Neural cell (in vitro differentiated cells): ENCODE data around the gene MED27. TPM values are rescaled to one million over a fixed set of nuclear protein-coding genes. Genes with fewer than 3 reads are reported as not detected.

ENCODE experiments used
- H2AFZ ChIP-seq: fragments of 200-600, 300-800 bp; sonication (generic), shearing (Covaris generic); 2 replicates; pipeline ENCODE4 v1.6.0; 2014; ENCODE audit warnings: low read depth, mild to moderate bottlenecking, antibody characterized with exemption, low read length, moderate library complexity
- H3F3A ChIP-seq: fragments of 200-600 bp; shearing (Covaris generic); 2 replicates; pipeline ENCODE4 v1.6.1; 2016; ENCODE audit warnings: mild to moderate bottlenecking, moderate library complexity, mixed read lengths, antibody characterized with exemption, low read length; ENCODE audit not compliant: insufficient read depth, poor library complexity, severe bottlenecking
- H3K27ac ChIP-seq: fragments of 200-600, 300-800 bp; sonication (generic), shearing (Covaris generic); 2 replicates; pipeline ENCODE4 v1.5.1; 2014; ENCODE audit warnings: mild to moderate bottlenecking, low read length, moderate library complexity
- H3K27me3 ChIP-seq: fragments of 300-800, 200-600 bp; sonication (generic), shearing (Covaris generic); 2 replicates; pipeline ENCODE4 v1.6.0; 2014; ENCODE audit warnings: mild to moderate bottlenecking, low read depth, low read length, moderate library complexity; ENCODE audit not compliant: insufficient read depth
- H3K36me3 ChIP-seq: fragments of 300-800, 200-600 bp; sonication (generic), shearing (Covaris generic); 2 replicates; pipeline ENCODE4 v1.5.1; 2014; ENCODE audit warnings: mild to moderate bottlenecking, antibody characterized with exemption, low read length, moderate library complexity; ENCODE audit not compliant: insufficient read depth
- H3K4me2 ChIP-seq: fragments of 300-800, 200-600 bp; sonication (generic), shearing (Covaris generic); 2 replicates; pipeline ENCODE4 v1.6.0; 2014; ENCODE audit warnings: mild to moderate bottlenecking, low read length
- H3K4me3 ChIP-seq: fragments of 300-800, 200-600 bp; sonication (generic), shearing (Covaris generic); 2 replicates; pipeline ENCODE4 v1.5.1; 2014; ENCODE audit warnings: mild to moderate bottlenecking, low read length, moderate library complexity
- H3K79me2 ChIP-seq: fragments of 200-600 bp; shearing (Covaris generic); replicated peaks from 2 replicates; pipeline ENCODE4 v1.6.0; 2014; ENCODE audit warnings: mild to moderate bottlenecking, low read length, moderate library complexity; ENCODE audit not compliant: insufficient read depth
- H3K9ac ChIP-seq: fragments of 300-800, 200-600 bp; sonication (generic), shearing (Covaris generic); 2 replicates; pipeline ENCODE4 v1.6.1; 2016; ENCODE audit warnings: mild to moderate bottlenecking, low read length, mixed read lengths
- H3K9me2 ChIP-seq: fragments of 200-600 bp; shearing (Covaris generic); 2 replicates; pipeline ENCODE4 v1.6.1; 2016; ENCODE audit warnings: mild to moderate bottlenecking, low read length, mixed read lengths; ENCODE audit not compliant: insufficient read depth
- H3K9me3 ChIP-seq: fragments of 200-600, 300-800 bp; sonication (generic), shearing (Covaris generic); 2 replicates; pipeline ENCODE4 v1.6.1; 2016; ENCODE audit warnings: mild to moderate bottlenecking, mixed run types, low read length, moderate library complexity, mixed read lengths
- H4K20me1 ChIP-seq: fragments of 200-600 bp; shearing (Covaris generic); 2 replicates; pipeline ENCODE4 v1.6.1; 2016; ENCODE audit warnings: mild to moderate bottlenecking, mixed run types; ENCODE audit not compliant: insufficient read depth
- EP300 ChIP-seq: fragments of 450-650 bp; conservative IDR thresholded peaks from 2 replicates; pipeline ENCODE4 v1.6.1; 2014; ENCODE audit warnings: antibody characterized with exemption, mild to moderate bottlenecking, moderate library complexity; ENCODE audit not compliant: poor library complexity, severe bottlenecking
- EZH2 ChIP-seq: fragments of 200-600, 300-800 bp; shearing (Covaris generic), sonication (generic); IDR thresholded peaks from 2 replicates; pipeline ENCODE4 v1.6.1; 2014; ENCODE audit warnings: antibody characterized with exemption, low read length, borderline replicate concordance, mild to moderate bottlenecking; ENCODE audit not compliant: insufficient read depth, poor library complexity, severe bottlenecking
- MXI1 ChIP-seq: fragments of 450-650 bp; conservative IDR thresholded peaks from 2 replicates; pipeline ENCODE4 v1.6.1; 2014; ENCODE audit warnings: antibody characterized with exemption, mild to moderate bottlenecking; ENCODE audit not compliant: poor library complexity, severe bottlenecking
- POLR2AphosphoS5 ChIP-seq: IDR thresholded peaks from 2 replicates; pipeline ENCODE4 v1.6.1; 2012
- RAD21 ChIP-seq: fragments of 450-650 bp; conservative IDR thresholded peaks from 2 replicates; pipeline ENCODE4 v1.6.1; 2014; ENCODE audit warnings: antibody characterized with exemption, mild to moderate bottlenecking, moderate library complexity
- SMC3 ChIP-seq: fragments of 450-650 bp; conservative IDR thresholded peaks from 2 replicates; pipeline ENCODE4 v1.6.1; 2014; ENCODE audit warnings: antibody characterized with exemption, mild to moderate bottlenecking, moderate library complexity; ENCODE audit not compliant: poor library complexity
- TAF1 ChIP-seq: IDR thresholded peaks from 2 replicates; pipeline ENCODE4 v1.6.1; 2012; ENCODE audit warnings: low read depth
- polyA plus RNA-seq: library from polyadenylated mRNA; depleted of rRNA; stranded (reverse); fragments of >200 nt; gene quantifications from 2 replicates; pipeline ENCODE4 v1.2.3, GENCODE V29; 2014
- TF ChIP-seq, protein P1 (sequence below): fragments of 450-650 bp; IDR thresholded peaks from 2 replicates; pipeline ENCODE4 v1.5.1; 2014; ENCODE audit warnings: antibody characterized with exemption, mild to moderate bottlenecking, moderate library complexity; ENCODE audit not compliant: poor library complexity, severe bottlenecking
- TF ChIP-seq, protein P2 (sequence below): IDR thresholded peaks from 2 replicates; pipeline ENCODE4 v1.6.1; 2012; ENCODE audit warnings: borderline replicate concordance

MED27 gene
- polyA plus RNA-seq, 1 donor from 2014 or later, result 7.5 TPM

DNA sequence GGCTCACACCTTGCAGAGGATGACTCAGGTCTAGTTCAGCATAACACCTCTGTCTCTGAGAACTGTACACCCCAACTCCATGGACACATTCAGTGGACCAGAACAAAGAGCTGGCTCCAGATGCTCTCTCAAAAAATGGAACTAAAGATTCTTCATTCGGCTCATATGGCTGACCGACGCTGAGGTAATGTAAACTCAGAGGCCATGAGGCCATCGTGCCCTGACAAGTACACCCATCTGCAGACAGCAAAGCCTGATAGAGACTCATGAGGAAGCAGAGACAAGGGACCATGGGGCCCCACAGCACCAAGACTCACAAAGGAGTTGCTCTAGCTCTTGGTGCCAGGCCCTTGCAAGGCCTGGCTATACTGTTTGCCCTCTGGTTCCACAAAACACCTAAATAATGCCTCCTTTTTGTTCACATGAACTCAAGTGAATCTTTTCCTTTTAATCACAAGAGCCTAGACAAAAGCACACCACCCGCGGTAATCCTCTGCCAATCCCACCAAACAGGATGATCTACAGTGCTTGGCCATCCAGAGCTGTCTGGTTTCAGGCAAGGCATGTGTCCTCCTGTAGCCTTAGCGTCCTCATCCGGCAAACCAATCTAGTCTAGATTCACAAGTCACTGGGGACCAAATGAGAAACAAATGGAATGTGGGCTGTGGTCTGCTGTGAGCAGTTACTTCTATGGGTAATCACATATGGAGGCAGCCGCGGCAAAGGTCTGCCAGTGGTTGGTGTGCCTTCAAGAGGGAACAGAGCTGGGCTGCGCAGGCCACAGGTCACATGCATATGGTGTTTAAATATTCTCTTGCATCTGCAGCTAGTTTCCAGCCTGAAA, 22.7 kb downstream of the MED27 start:
- no peaks in the 10 kb centered on the region for H4K20me1 ChIP-seq
- no peaks in the 10 kb centered on the region for H3K9me2 ChIP-seq
- H3K9ac ChIP-seq, result no peak overlapping the region
- H3F3A ChIP-seq, result no peaks in the 10 kb centered on the region
- H3K27me3 ChIP-seq, result no peaks in the 10 kb centered on the region
- peaks cover 12% of the 10 kb centered on the region for H3K79me2 ChIP-seq
- no peak overlapping the region for H3K4me2 ChIP-seq
- no peaks in the 10 kb centered on the region for H3K36me3 ChIP-seq
- no peak overlapping the region for H3K4me3 ChIP-seq
- H3K9me3 ChIP-seq, result no peaks in the 10 kb centered on the region
- TF ChIP-seq EZH2, result no peak
- no peak for TF ChIP-seq SMC3
- TF ChIP-seq TAF1, result no peak
- TF ChIP-seq, protein P1, sequence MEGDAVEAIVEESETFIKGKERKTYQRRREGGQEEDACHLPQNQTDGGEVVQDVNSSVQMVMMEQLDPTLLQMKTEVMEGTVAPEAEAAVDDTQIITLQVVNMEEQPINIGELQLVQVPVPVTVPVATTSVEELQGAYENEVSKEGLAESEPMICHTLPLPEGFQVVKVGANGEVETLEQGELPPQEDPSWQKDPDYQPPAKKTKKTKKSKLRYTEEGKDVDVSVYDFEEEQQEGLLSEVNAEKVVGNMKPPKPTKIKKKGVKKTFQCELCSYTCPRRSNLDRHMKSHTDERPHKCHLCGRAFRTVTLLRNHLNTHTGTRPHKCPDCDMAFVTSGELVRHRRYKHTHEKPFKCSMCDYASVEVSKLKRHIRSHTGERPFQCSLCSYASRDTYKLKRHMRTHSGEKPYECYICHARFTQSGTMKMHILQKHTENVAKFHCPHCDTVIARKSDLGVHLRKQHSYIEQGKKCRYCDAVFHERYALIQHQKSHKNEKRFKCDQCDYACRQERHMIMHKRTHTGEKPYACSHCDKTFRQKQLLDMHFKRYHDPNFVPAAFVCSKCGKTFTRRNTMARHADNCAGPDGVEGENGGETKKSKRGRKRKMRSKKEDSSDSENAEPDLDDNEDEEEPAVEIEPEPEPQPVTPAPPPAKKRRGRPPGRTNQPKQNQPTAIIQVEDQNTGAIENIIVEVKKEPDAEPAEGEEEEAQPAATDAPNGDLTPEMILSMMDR, result no peak
- no peak for TF ChIP-seq EP300
- TF ChIP-seq, protein P2, sequence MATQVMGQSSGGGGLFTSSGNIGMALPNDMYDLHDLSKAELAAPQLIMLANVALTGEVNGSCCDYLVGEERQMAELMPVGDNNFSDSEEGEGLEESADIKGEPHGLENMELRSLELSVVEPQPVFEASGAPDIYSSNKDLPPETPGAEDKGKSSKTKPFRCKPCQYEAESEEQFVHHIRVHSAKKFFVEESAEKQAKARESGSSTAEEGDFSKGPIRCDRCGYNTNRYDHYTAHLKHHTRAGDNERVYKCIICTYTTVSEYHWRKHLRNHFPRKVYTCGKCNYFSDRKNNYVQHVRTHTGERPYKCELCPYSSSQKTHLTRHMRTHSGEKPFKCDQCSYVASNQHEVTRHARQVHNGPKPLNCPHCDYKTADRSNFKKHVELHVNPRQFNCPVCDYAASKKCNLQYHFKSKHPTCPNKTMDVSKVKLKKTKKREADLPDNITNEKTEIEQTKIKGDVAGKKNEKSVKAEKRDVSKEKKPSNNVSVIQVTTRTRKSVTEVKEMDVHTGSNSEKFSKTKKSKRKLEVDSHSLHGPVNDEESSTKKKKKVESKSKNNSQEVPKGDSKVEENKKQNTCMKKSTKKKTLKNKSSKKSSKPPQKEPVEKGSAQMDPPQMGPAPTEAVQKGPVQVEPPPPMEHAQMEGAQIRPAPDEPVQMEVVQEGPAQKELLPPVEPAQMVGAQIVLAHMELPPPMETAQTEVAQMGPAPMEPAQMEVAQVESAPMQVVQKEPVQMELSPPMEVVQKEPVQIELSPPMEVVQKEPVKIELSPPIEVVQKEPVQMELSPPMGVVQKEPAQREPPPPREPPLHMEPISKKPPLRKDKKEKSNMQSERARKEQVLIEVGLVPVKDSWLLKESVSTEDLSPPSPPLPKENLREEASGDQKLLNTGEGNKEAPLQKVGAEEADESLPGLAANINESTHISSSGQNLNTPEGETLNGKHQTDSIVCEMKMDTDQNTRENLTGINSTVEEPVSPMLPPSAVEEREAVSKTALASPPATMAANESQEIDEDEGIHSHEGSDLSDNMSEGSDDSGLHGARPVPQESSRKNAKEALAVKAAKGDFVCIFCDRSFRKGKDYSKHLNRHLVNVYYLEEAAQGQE, result no peak
- TF ChIP-seq POLR2AphosphoS5, result no peak
- no peak for TF ChIP-seq MXI1
- TF ChIP-seq RAD21, result no peak
- H3K27ac ChIP-seq, result no peak overlapping the region
- H2AFZ ChIP-seq, result no peak overlapping the region

DNA sequence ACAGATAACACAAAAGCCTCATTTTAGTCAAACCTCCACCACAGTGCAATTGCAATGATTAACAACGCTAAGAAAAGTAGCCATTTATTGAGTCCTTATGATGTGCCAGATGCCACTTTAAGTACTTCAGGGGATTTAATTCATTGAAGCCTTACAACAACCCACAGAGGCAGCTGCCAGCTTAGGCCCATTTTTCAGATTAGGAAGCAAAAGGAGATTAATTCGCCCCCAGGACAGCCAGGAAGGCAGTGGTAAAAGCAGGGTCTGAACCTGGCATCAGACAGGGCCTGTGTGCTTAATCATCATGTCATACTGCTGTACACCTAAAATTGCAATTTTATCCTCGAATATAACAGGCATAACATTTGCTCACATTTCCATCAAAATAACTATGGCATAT, 23.9 kb downstream of the MED27 start:
- H3F3A ChIP-seq, result no peaks in the 10 kb centered on the region
- no peak overlapping the region for H2AFZ ChIP-seq
- no peaks in the 10 kb centered on the region for H3K36me3 ChIP-seq
- no peaks in the 10 kb centered on the region for H3K9me3 ChIP-seq
- no peaks in the 10 kb centered on the region for H3K27me3 ChIP-seq
- H3K9me2 ChIP-seq, result no peaks in the 10 kb centered on the region
- H3K4me3 ChIP-seq, result no peak overlapping the region
- H3K27ac ChIP-seq, result no peak overlapping the region
- TF ChIP-seq, protein P1, result no peak
- no peak for TF ChIP-seq POLR2AphosphoS5
- no peak for TF ChIP-seq TAF1
- no peak for TF ChIP-seq EP300
- no peak for TF ChIP-seq MXI1
- TF ChIP-seq RAD21, result no peak
- H3K9ac ChIP-seq, result no peak overlapping the region
- peaks cover 6% of the 10 kb centered on the region for H3K79me2 ChIP-seq
- H4K20me1 ChIP-seq, result no peaks in the 10 kb centered on the region
- no peak overlapping the region for H3K4me2 ChIP-seq
